SK-N-MC (cell line): ENCODE results near the gene PDLIM4.

Experiments
- EZH2 ChIP-seq: fragments of 200-600 bp; sonication (generic); IDR thresholded peaks from one replicate; pipeline ENCODE4 v1.6.1; 2017; ENCODE audit warnings: antibody characterized with exemption
- FOXP2 ChIP-seq: optimal IDR thresholded peaks from 2 replicates; pipeline ENCODE3; 2011; ENCODE audit warnings: mild to moderate bottlenecking, moderate library complexity; ENCODE audit not compliant: insufficient read depth; ENCODE audit errors: extremely low read length, control extremely low read depth
- POLR2AphosphoS5 ChIP-seq: IDR thresholded peaks from 2 replicates; pipeline ENCODE4 v1.6.1; 2012; ENCODE audit warnings: mild to moderate bottlenecking, low read depth, low read length, borderline replicate concordance

- TF ChIP-seq EZH2 (no peak), POLR2AphosphoS5 (no peak), FOXP2 (no peak)
Measured at GRCh38 chr5:132215329-132215728, 42.2 kb upstream of the PDLIM4 start.
